Measurements from ENCODE around the gene LAGE3. TPM values are rescaled to one million over a fixed set of nuclear protein-coding genes. Genes with fewer than 3 reads are reported as not detected.
A peak's percentile ranks its signal among the peaks of the same experiment; 100 is the strongest.

Gene LAGE3
- total and polyA plus RNA-seq, 2 of the 13 experiments (the other 11 are each of a cell fraction or from before 2014, with no cell fraction given), result 7.6 to 12.7 TPM

- TF ChIP-seq ZBTB43 (CRISPR knock-in tag; conservative IDR thresholded peaks at IDR 0.05) (no peak), ZFY (CRISPR knock-in tag; IDR thresholded peaks at IDR 0.05) (peak; percentile 79), DPF2 (CRISPR knock-in tag; IDR thresholded peaks at IDR 0.05; ENCODE audit: borderline replicate concordance, low read depth) (no peak), ZSCAN9 (CRISPR knock-in tag; IDR thresholded peaks at IDR 0.05; ENCODE audit: borderline replicate concordance) (no peak), DR1 (CRISPR knock-in tag; IDR thresholded peaks at IDR 0.05) (peak; percentile 33; the same call in 1 of the 2 replicates), ZNF318 (CRISPR knock-in tag; IDR thresholded peaks at IDR 0.05) (no peak), PHF20 (CRISPR knock-in tag; IDR thresholded peaks at IDR 0.05) (peak; percentile 74), MXD1 (CRISPR knock-in tag; IDR thresholded peaks at IDR 0.05) (peak; percentile 68; the same call in 1 of the 2 replicates), ZNF501 (CRISPR knock-in tag; IDR thresholded peaks at IDR 0.05) (peak; percentile 16; the same call in 1 of the 2 replicates), ZNF543 (CRISPR knock-in tag; IDR thresholded peaks at IDR 0.05) (no peak), ZMAT3 (CRISPR knock-in tag; conservative IDR thresholded peaks at IDR 0.05) (no peak), AKAP8 (CRISPR knock-in tag; IDR thresholded peaks at IDR 0.05) (no peak; the same call in 1 of the 2 replicates), IRF2 (CRISPR knock-in tag; IDR thresholded peaks at IDR 0.05) (no peak), ZSCAN21 (CRISPR knock-in tag; IDR thresholded peaks at IDR 0.05; ENCODE audit: borderline replicate concordance) (peak; percentile 69; the same call in 1 of the 2 replicates), PLRG1 (conservative IDR thresholded peaks at IDR 0.05) (no peak)
- TF ChIP-seq, protein P1, sequence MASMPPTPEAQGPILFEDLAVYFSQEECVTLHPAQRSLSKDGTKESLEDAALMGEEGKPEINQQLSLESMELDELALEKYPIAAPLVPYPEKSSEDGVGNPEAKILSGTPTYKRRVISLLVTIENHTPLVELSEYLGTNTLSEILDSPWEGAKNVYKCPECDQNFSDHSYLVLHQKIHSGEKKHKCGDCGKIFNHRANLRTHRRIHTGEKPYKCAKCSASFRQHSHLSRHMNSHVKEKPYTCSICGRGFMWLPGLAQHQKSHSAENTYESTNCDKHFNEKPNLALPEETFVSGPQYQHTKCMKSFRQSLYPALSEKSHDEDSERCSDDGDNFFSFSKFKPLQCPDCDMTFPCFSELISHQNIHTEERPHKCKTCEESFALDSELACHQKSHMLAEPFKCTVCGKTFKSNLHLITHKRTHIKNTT (CRISPR knock-in tag; IDR thresholded peaks at IDR 0.05), result no peak
These were observed 50.6 kb downstream of the LAGE3 start, which contains the start of gene ATP6AP1 (continued) for GRCh38 chrX:154428176-154429171.
